ENCODE results near the gene HYDIN.

HYDIN gene

GRCh38 chr16:71203631-71204030 is 26.9 kb downstream of the HYDIN start:
- H3K27ac ChIP-seq = no peak overlapping the region
- TF ChIP-seq ZFX (IDR thresholded peaks at IDR 0.05) (no peak), CTCF (conservative IDR thresholded peaks at IDR 0.05) (no peak)

- no peak for TF ChIP-seq ZFX (IDR thresholded peaks at IDR 0.05)
- no peak for TF ChIP-seq CTCF (conservative IDR thresholded peaks at IDR 0.05)
- H3K27ac ChIP-seq = no peak overlapping the region
These were observed 29.0 kb downstream of the HYDIN start for GRCh38 chr16:71201556-71201955.

DNA sequence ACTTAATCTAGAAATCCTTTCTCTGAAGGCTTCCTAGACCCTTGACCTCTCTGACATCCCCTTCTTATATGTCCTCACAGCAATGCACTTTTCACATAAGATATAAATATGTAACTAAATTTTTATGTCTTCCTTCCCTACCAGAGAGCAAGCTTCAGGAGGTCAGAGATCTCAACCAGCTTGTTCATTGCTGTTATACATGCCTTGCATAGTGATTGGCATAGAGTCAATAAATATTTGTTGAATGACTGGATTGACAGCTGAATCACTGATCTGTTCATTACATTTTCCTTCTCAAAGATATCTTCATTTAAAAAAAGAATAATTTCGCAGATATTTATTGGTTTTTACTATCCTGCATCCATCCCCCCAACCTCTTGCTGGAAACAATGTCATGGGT is 29.5 kb downstream of the HYDIN start:
- no peak overlapping the region for H3K27ac ChIP-seq
- TF ChIP-seq CTCF (conservative IDR thresholded peaks at IDR 0.05) (no peak), ZFX (IDR thresholded peaks at IDR 0.05) (no peak)

DNA sequence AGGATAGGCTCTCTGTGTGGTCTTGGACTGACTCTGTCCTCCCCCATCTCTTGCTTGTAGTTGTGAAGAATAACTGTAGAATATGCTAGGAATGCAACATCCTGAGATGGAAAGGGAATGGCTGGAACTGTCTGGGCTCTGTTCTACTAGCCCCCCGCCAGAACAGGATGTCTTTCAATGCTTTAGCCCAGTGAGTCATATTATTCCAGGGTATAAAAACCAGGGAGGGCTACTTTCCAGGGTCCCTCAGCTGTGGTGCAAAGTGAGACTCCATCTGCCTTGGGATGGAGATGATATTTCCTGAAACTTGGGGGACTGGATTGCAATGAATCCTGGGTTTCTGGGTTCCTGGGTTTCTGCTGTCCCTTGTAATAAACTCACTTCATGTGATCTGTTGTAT is 32.1 kb downstream of the HYDIN start:
- TF ChIP-seq ZFX (IDR thresholded peaks at IDR 0.05) (no peak), CTCF (conservative IDR thresholded peaks at IDR 0.05) (no peak)
- no peak overlapping the region for H3K27ac ChIP-seq

DNA sequence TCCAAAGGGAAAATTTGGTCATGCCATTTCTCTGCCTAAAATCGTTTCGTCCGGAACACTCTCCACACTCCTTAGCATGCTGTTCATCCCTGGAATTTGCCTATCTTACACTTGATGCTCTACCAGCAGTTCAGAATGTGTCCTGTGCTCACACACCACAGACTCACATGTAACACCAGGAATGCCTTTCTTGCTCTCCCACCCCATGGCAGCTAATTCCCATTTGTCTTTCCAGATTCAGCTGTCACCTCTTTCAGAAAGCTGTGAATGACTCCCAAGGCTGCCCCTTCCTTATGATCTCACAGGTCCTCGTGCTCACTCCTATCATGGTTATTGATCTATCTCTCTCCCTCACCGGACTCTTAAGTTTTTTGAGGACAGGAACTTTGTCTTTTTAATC is 38.1 kb downstream of the HYDIN start:
- H3K27ac ChIP-seq = no peak overlapping the region
- no peak for TF ChIP-seq ZFX (IDR thresholded peaks at IDR 0.05)
- TF ChIP-seq CTCF (conservative IDR thresholded peaks at IDR 0.05) = no peak

- no peak overlapping the region for H3K27ac ChIP-seq
- TF ChIP-seq ZFX (IDR thresholded peaks at IDR 0.05) (no peak), CTCF (conservative IDR thresholded peaks at IDR 0.05) (no peak)
These were observed 41.4 kb downstream of the HYDIN start for GRCh38 chr16:71188956-71189712.

DNA sequence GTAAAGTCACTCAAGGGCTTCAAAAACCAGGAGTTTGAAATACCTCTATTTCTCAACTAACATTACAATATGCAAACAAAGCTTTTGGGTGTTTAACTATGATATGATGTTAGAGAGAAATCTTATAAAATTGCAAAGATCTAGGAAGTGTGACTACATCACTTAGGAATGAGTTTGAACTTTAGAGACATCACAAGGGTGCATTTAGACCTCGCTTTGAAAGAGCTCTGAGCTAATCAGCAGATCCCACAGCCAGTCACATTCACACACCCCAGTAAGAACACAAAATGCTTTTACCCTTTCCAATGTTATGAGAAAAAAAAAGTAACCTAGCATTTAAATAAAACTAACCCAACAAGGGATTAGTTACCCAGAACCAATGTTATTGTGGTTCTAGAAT is 45.2 kb downstream of the HYDIN start:
- no peak for TF ChIP-seq CTCF (conservative IDR thresholded peaks at IDR 0.05)
- H3K27ac ChIP-seq = no peak overlapping the region
